DND-41 (cell line): Measurements from ENCODE around the gene AQP9.

Source experiments
- CTCF ChIP-seq: IDR thresholded peaks from 2 replicates; pipeline ENCODE4 v1.5.1; 2012; ENCODE audit warnings: borderline replicate concordance, low read length, moderate library complexity, mild to moderate bottlenecking; ENCODE audit not compliant: poor library complexity, severe bottlenecking; ENCODE audit errors: extremely low read depth
- EZH2 ChIP-seq: IDR thresholded peaks from 3 replicates; pipeline ENCODE4 v1.6.1; 2012; ENCODE audit warnings: borderline replicate concordance, low read depth, mild to moderate bottlenecking, moderate library complexity, low read length, inconsistent platforms; ENCODE audit not compliant: severe bottlenecking

- TF ChIP-seq CTCF (no peak), EZH2 (no peak)
Measured at GRCh38 chr15:58213587-58214338, 75.6 kb downstream of the AQP9 start.
